Kidney epithelial cell (primary cell): ENCODE measurements around the gene CPT1C. TPM values are rescaled to one million over a fixed set of nuclear protein-coding genes. Genes with fewer than 3 reads are reported as not detected.
A peak's percentile ranks its signal among the peaks of the same experiment; 100 is the strongest.

Experiments
- DNase-seq: peaks from one replicate; pipeline ENCODE4 v3.0.0-alpha.2; 2010; ENCODE audit warnings: low read depth
- H3K27me3 ChIP-seq: 2 replicates; pipeline ENCODE4 v1.6.0; 2011; ENCODE audit warnings: low read length; ENCODE audit not compliant: control insufficient read depth, insufficient read depth
- H3K36me3 ChIP-seq: 2 replicates; pipeline ENCODE4 v1.5.1; 2011; ENCODE audit warnings: low read length; ENCODE audit not compliant: control insufficient read depth, insufficient read depth
- H3K4me3 ChIP-seq: 2 replicates; pipeline ENCODE4 v1.5.1; 2011; ENCODE audit warnings: low read depth, mild to moderate bottlenecking, control low read depth, low read length
- CTCF ChIP-seq: IDR thresholded peaks from 2 replicates; pipeline ENCODE4 v1.5.1; 2011; ENCODE audit warnings: mild to moderate bottlenecking, moderate library complexity, low read length, control low read depth, inconsistent platforms; ENCODE audit not compliant: insufficient read depth, poor library complexity, severe bottlenecking
- total RNA-seq: library from RNA; depleted of rRNA; stranded (reverse); fragments of >200 nt; gene quantifications from 2 replicates; pipeline ENCODE4 v1.2.3, GENCODE V29; 2015

The CPT1C gene
- total RNA-seq, 1 donor from 2014 or later = 3.4 TPM

GRCh38 chr19:49677901-49678674, 12.8 kb upstream of the CPT1C start:
- peaks cover 4% of the 10 kb centered on the region for H3K36me3 ChIP-seq
- no peak for DNase-seq
- no peaks in the 10 kb centered on the region for H3K27me3 ChIP-seq
- TF ChIP-seq CTCF = peak; percentile 66
- peak overlapping the region; percentile 81 for H3K4me3 ChIP-seq

- Histone ChIP-seq H3K4me3 (no peak overlapping the region), H3K36me3 (peaks cover 4% of the 10 kb centered on the region), H3K27me3 (no peaks in the 10 kb centered on the region)
- TF ChIP-seq CTCF = no peak
- DNase-seq = no peak
Measured at GRCh38 chr19:49678985-49679770, 11.7 kb upstream of the CPT1C start.

- no peak for TF ChIP-seq CTCF
- H3K36me3 ChIP-seq = peaks cover 4% of the 10 kb centered on the region
- H3K27me3 ChIP-seq = no peaks in the 10 kb centered on the region
- H3K4me3 ChIP-seq = no peak overlapping the region
- DNase-seq = no peak
Measured at GRCh38 chr19:49679771-49680413, 11.0 kb upstream of the CPT1C start.

DNA sequence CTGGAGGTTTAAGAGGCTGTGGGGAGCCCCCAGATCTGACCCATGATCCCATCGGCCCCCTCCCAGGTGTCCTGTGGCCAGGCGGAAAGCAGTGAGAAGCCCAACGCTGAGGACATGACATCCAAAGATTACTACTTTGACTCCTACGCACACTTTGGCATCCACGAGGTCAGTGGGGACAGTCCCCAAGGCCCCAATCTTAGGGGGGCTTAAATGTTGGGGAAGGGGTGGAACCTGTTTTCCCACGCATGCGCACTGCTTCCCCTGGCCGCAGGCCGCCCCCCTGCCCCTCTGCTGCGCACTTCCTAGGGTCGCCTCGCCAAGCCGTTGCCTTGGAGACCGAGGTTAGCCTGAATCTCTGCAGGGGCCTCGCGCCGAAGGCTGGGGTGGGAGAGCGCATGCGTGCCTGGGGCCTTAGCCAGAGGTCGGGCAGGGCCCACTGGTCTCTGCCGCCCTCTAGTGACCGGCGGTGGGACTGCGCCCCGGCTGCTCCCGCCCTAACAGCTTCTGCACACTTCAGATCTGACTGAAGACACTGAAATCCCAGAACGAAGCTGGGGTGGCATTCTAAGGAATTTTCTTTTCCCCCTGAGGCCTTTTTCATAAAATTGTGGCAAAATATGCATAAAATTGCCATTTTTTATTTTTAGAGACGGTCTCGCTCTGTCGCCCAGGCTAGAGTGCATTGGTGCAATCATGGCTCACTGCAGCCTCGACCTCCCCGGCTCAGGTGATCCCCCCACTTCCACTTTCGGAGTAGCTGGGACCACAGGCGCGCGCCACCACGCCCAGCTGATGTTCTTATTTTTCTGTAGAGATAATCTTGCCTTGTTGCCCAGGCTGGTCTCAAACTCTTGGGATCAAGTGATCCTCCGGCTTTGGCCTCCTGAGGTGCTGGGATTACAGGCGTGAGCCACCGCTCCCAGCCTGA, 10.2 kb upstream of the CPT1C start:
- no peak for DNase-seq
- peak; percentile 99 for TF ChIP-seq CTCF
- Histone ChIP-seq H3K27me3 (no peaks in the 10 kb centered on the region), H3K36me3 (peaks cover 4% of the 10 kb centered on the region), H3K4me3 (no peak overlapping the region)

DNA sequence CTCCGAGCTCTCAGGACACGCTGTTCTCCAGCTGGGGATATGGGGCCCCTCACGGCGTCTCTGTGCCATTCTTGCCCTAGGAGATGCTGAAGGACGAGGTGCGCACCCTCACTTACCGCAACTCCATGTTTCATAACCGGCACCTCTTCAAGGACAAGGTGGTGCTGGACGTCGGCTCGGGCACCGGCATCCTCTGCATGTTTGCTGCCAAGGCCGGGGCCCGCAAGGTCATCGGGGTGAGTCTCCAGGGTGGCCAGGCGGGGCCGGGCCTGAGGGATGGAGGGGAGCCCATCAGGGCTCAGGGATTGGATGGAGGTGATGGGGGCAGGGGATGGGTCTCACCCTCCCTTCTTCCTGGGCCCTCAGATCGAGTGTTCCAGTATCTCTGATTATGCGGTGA, 9.1 kb upstream of the CPT1C start:
- TF ChIP-seq CTCF = no peak
- DNase-seq = no peak
- no peaks in the 10 kb centered on the region for H3K27me3 ChIP-seq
- no peak overlapping the region for H3K4me3 ChIP-seq
- H3K36me3 ChIP-seq = peaks cover 5% of the 10 kb centered on the region
